GM12878 (cell line): ENCODE results near the gene TUBA3C. TPM values are rescaled to one million over a fixed set of nuclear protein-coding genes. Genes with fewer than 3 reads are reported as not detected.

Experiments
- ATAC-seq: fragments of 200-7000 bp; cut with Tn5 transposase; 3 replicates; pipeline ENCODE4 v1.9.1; 2020; ENCODE audit warnings: mild to moderate bottlenecking, moderate library complexity
- BruUV-seq: library from RNA; stranded (reverse); fragments of 400-500 nt; replicated peaks from 2 replicates; lab custom pipeline; 2021; lab: Mats Ljungman, UMichigan
- CTCF ChIA-PET: fragments of 300-600 bp; sonication (Branson Sonifier 250); formaldehyde crosslinking; extraction: SDS; loops from one replicate; lab custom pipeline; 2021; ENCODE audit warnings: inconsistent platforms; lab: Yijun Ruan, JAX
- POLR2A ChIA-PET: fragments of 350-600 bp; formaldehyde crosslinking; extraction: SDS; loops from one replicate; lab custom pipeline; 2021; ENCODE audit warnings: inconsistent platforms; lab: Charles Lee
- RAD21 ChIA-PET: fragments of 300-600 bp; sonication (Branson Sonifier 250); formaldehyde crosslinking; loops from one replicate; lab custom pipeline; 2023; ENCODE audit warnings: antibody characterized with exemption; ENCODE audit not compliant: unreplicated experiment; lab: Charles Lee
- SMC1A ChIA-PET: fragments of 300-600 bp; sonication (Branson Sonifier 250); formaldehyde crosslinking; loops from one replicate; lab custom pipeline; 2023; ENCODE audit not compliant: unreplicated experiment, uncharacterized antibody; lab: Charles Lee
- DNase-seq: peaks from one replicate; pipeline ENCODE4 v3.0.0-alpha.2; 2011; ENCODE audit warnings: low read depth, low spot score
- FAIRE-seq: peaks from 3 replicates; lab custom pipeline; 2011; peaks lifted over from hg19 to GRCh38; lab: Jason Lieb, UNC
- H2AFZ ChIP-seq: 2 replicates; pipeline ENCODE4 v1.6.0; 2011; ENCODE audit warnings: low read depth, low read length, control low read depth; ENCODE audit not compliant: control insufficient read depth
- H3K27ac ChIP-seq: 2 replicates; pipeline ENCODE4 v1.5.1; 2011; ENCODE audit warnings: control low read depth; ENCODE audit not compliant: control insufficient read depth, insufficient read depth
- H3K27me3 ChIP-seq, 2 experiments: replicated peaks in 1 of 2; 2 replicates each; pipeline versions ENCODE4 v1.6.0 to v1.6.1; 2011; ENCODE audit warnings: low read length in 1 of 2; ENCODE audit not compliant: control insufficient read depth in 2 of 2, insufficient read depth in 2 of 2
- H3K36me3 ChIP-seq, 2 experiments: 2 replicates each; pipeline ENCODE4 v1.5.1; 2011; ENCODE audit warnings: low read length in 1 of 2; ENCODE audit not compliant: control insufficient read depth in 2 of 2, insufficient read depth in 2 of 2
- H3K4me1 ChIP-seq: 2 replicates; pipeline ENCODE4 v1.6.1; 2011; ENCODE audit warnings: mild to moderate bottlenecking, low read length, moderate library complexity, mixed read lengths; ENCODE audit not compliant: control insufficient read depth, insufficient read depth
- H3K4me2 ChIP-seq: 2 replicates; pipeline ENCODE4 v1.6.0; 2011; ENCODE audit warnings: control low read depth; ENCODE audit not compliant: control insufficient read depth, insufficient read depth
- H3K4me3 ChIP-seq: fragments of 200-600 bp; sonication (generic); 2 replicates; pipeline ENCODE4 v1.5.1; 2016
- H3K79me2 ChIP-seq: 2 replicates; pipeline ENCODE4 v1.6.0; 2011; ENCODE audit warnings: low read length; ENCODE audit not compliant: control insufficient read depth, insufficient read depth
- H3K9ac ChIP-seq: 2 replicates; pipeline ENCODE4 v1.8.0; 2011; ENCODE audit warnings: low read length, control low read depth, mixed read lengths; ENCODE audit not compliant: control insufficient read depth, insufficient read depth
- H3K9me3 ChIP-seq: replicated peaks from 3 replicates; pipeline ENCODE4 v1.5.1; 2011; ENCODE audit warnings: mild to moderate bottlenecking, low read length; ENCODE audit not compliant: control insufficient read depth, insufficient read depth
- H4K20me1 ChIP-seq: 2 replicates; pipeline ENCODE4 v1.6.0; 2011; ENCODE audit not compliant: control insufficient read depth, insufficient read depth
- ATF7 ChIP-seq: fragments of 450-650 bp; IDR thresholded peaks from 2 replicates; pipeline ENCODE4 v1.6.1; 2016; ENCODE audit warnings: low read depth, mild to moderate bottlenecking
- BCL11A ChIP-seq: IDR thresholded peaks from 2 replicates; pipeline ENCODE4 v1.6.1; 2011; ENCODE audit warnings: low read depth, low read length
- CREB1 ChIP-seq: IDR thresholded peaks from 2 replicates; pipeline ENCODE4 v1.6.1; 2012; ENCODE audit warnings: low read depth, mild to moderate bottlenecking, inconsistent platforms
- FOXK2 ChIP-seq: fragments of 450-650 bp; IDR thresholded peaks from 2 replicates; pipeline ENCODE4 v1.6.1; 2017; ENCODE audit warnings: mild to moderate bottlenecking, moderate library complexity
- JUNB ChIP-seq: IDR thresholded peaks from 2 replicates; pipeline ENCODE4 v1.6.1; 2016; ENCODE audit warnings: antibody characterized with exemption, mild to moderate bottlenecking
- NFYA ChIP-seq: IDR thresholded peaks from 2 replicates; pipeline ENCODE4 v1.6.1; 2011; ENCODE audit warnings: low read depth, mild to moderate bottlenecking, low read length, improper control_type of control experiment, borderline replicate concordance
- NR2C1 ChIP-seq: fragments of 450-650 bp; IDR thresholded peaks from 2 replicates; pipeline ENCODE4 v1.6.1; 2017; ENCODE audit warnings: antibody characterized with exemption, mild to moderate bottlenecking, moderate library complexity
- SPI1 ChIP-seq: IDR thresholded peaks from 2 replicates; pipeline ENCODE4 v1.6.1; 2011; ENCODE audit warnings: low read depth, mild to moderate bottlenecking, low read length, moderate library complexity, borderline replicate concordance; ENCODE audit not compliant: insufficient read depth
- SREBF1 ChIP-seq: IDR thresholded peaks from 2 replicates; pipeline ENCODE4 v1.6.1; 2012; ENCODE audit warnings: mild to moderate bottlenecking, low read length
- TCF7 ChIP-seq: IDR thresholded peaks from 2 replicates; pipeline ENCODE4 v1.6.1; 2014; ENCODE audit warnings: antibody characterized with exemption, borderline replicate concordance
- ZBED1 ChIP-seq: IDR thresholded peaks from 2 replicates; pipeline ENCODE4 v1.6.1; 2016; ENCODE audit warnings: borderline replicate concordance
- ZNF274 ChIP-seq: IDR thresholded peaks from one replicate; pipeline ENCODE4 v1.8.0; 2011; ENCODE audit not compliant: insufficient read length, insufficient read depth
- WGBS: methylation state at CpG from one replicate; pipeline ENCODE4 v1.1.6; 2016; ENCODE audit warnings: low lambda C conversion rate; ENCODE audit not compliant: insufficient replicate concordance, insufficient coverage; ENCODE audit errors: missing lambda C conversion rate; 5-methylcytosine and 5-hydroxymethylcytosine counted together
- in situ Hi-C: fragments of 300-500 bp; cut with MboI; formaldehyde crosslinking; loops from 9 replicates; pipeline ENCODE4 v1.14.3; 2018; ENCODE audit warnings: mixed read lengths
- intact Hi-C: fragments of 100-400 bp; cut with micrococcal nuclease; formaldehyde crosslinking; loops from one replicate; pipeline ENCODE4 v1.14.2; 2022; ENCODE audit not compliant: unreplicated experiment
- polyA plus RNA-seq, 11 experiments: library from polyadenylated mRNA; depleted of rRNA in 4 of 11; unstranded in 6 of 11; stranded (reverse) in 5 of 11; fragments of >200 nt; fragmentation: Nextera tagmentation in 4 of 11; fragmentation: Illumina TruSeq in 1 of 11; extraction: Ambion mirVana in 4 of 11; extraction: Trizol in 1 of 11; gene quantifications; 1 replicate in 1 of 11; 2 replicates in 10 of 11; pipeline versions ENCODE4 v1.2.1 to v1.2.3, GENCODE V29; 2011 to 2016; ENCODE audit warnings: inconsistent platforms in 2 of 11, missing spikeins in 2 of 11, low read depth in 1 of 11
- total RNA-seq, 4 experiments: library from RNA; depleted of rRNA in 3 of 4; stranded (reverse); fragments of >200 nt in 3 of 4; fragmentation: Illumina TruSeq in 1 of 4; extraction: Trizol in 1 of 4; gene quantifications; 2 replicates each; pipeline versions ENCODE4 v1.2.1 to v1.2.3, GENCODE V29; 2013 to 2021
- TF ChIP-seq, protein P1 (sequence below): fragments of 450-650 bp; IDR thresholded peaks from 2 replicates; pipeline ENCODE4 v1.6.1; 2017; ENCODE audit warnings: antibody characterized with exemption, mild to moderate bottlenecking, moderate library complexity
- TF ChIP-seq, protein P2 (sequence below): fragments of 450-650 bp; IDR thresholded peaks from 2 replicates; pipeline ENCODE4 v1.6.1; 2017; ENCODE audit warnings: mild to moderate bottlenecking, moderate library complexity
- TF ChIP-seq, protein P3 (sequence below): IDR thresholded peaks from 2 replicates; pipeline ENCODE4 v1.6.1; 2012; ENCODE audit warnings: mild to moderate bottlenecking, low read depth, low read length

TUBA3C gene
- total and polyA plus RNA-seq, 10 of the 15 experiments (the other 5 are each of a cell fraction or from before 2014, with no cell fraction given), result 0.04 to 4.5 (median 0.31) TPM; not detected in 5

DNA sequence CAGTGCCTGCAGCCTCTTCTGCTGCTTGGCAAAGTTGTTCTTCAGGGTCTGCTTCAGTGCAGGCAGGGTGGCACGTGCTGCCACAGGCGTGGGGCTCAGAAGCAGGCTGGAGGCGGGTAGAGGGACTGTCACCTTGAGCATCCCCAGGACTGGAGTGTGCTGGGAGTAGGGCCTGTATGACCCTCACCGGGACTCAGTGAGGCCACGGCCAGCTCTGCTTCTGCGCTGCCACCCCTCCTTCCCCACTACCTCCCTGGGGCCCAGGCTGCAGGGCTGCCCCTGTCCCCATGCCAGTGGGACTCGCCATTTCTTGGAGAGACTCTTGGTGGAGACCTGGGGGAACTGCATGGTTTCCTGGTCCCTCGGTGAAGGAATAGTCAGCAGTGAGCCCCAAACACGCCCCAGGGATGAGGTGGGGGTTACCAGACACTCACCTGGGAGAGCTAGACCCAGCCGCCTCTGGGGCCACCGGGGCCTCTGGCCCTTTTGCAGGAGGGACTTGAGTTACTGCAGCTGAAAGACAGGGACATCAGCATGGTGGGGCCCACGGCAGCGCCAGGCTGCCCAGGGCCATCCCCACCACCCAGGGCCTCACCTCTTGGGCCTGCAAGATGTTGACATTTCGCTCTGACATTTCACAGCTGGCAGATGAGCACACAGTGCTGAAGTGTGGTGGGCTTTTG is 29.9 kb downstream of the TUBA3C start:
- Histone ChIP-seq H3K79me2 (no peaks in the 10 kb centered on the region), H2AFZ (no peak overlapping the region), H3K4me2 (no peak overlapping the region), H3K9me3 (no peaks in the 10 kb centered on the region; the same call in 2 of the 3 replicates), H3K27me3 (no peaks in the 10 kb centered on the region), H3K36me3 (no peaks in the 10 kb centered on the region), H3K4me1 (no peaks in the 10 kb centered on the region), H3K9ac (no peak overlapping the region), H4K20me1 (no peaks in the 10 kb centered on the region), H3K27ac (no peak overlapping the region), H3K4me3 (no peak overlapping the region)
- ChIA-PET CTCF (interaction anchor here (0.6 to 1.1 kb wide), 4 partner anchors 21 to 944 kb away, joined by 3 read pairs; no protein-coding TSS in a partner anchor), RAD21 (no interaction called here), POLR2A (no interaction called here), SMC1A (no interaction called here)
- in situ Hi-C loops, result no loop called here
- 28% methylated on average over 9 of the region's 14 CpGs for WGBS
- intact Hi-C loops, result no loop called here
- DNase-seq (no peak), ATAC-seq (no peak), FAIRE-seq (no peak)
- no TSS peak for BruUV-seq
- no peak for TF ChIP-seq FOXK2
- TF ChIP-seq, protein P1, sequence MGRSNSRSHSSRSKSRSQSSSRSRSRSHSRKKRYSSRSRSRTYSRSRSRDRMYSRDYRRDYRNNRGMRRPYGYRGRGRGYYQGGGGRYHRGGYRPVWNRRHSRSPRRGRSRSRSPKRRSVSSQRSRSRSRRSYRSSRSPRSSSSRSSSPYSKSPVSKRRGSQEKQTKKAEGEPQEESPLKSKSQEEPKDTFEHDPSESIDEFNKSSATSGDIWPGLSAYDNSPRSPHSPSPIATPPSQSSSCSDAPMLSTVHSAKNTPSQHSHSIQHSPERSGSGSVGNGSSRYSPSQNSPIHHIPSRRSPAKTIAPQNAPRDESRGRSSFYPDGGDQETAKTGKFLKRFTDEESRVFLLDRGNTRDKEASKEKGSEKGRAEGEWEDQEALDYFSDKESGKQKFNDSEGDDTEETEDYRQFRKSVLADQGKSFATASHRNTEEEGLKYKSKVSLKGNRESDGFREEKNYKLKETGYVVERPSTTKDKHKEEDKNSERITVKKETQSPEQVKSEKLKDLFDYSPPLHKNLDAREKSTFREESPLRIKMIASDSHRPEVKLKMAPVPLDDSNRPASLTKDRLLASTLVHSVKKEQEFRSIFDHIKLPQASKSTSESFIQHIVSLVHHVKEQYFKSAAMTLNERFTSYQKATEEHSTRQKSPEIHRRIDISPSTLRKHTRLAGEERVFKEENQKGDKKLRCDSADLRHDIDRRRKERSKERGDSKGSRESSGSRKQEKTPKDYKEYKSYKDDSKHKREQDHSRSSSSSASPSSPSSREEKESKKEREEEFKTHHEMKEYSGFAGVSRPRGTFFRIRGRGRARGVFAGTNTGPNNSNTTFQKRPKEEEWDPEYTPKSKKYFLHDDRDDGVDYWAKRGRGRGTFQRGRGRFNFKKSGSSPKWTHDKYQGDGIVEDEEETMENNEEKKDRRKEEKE, result no peak
- TF ChIP-seq, protein P2, sequence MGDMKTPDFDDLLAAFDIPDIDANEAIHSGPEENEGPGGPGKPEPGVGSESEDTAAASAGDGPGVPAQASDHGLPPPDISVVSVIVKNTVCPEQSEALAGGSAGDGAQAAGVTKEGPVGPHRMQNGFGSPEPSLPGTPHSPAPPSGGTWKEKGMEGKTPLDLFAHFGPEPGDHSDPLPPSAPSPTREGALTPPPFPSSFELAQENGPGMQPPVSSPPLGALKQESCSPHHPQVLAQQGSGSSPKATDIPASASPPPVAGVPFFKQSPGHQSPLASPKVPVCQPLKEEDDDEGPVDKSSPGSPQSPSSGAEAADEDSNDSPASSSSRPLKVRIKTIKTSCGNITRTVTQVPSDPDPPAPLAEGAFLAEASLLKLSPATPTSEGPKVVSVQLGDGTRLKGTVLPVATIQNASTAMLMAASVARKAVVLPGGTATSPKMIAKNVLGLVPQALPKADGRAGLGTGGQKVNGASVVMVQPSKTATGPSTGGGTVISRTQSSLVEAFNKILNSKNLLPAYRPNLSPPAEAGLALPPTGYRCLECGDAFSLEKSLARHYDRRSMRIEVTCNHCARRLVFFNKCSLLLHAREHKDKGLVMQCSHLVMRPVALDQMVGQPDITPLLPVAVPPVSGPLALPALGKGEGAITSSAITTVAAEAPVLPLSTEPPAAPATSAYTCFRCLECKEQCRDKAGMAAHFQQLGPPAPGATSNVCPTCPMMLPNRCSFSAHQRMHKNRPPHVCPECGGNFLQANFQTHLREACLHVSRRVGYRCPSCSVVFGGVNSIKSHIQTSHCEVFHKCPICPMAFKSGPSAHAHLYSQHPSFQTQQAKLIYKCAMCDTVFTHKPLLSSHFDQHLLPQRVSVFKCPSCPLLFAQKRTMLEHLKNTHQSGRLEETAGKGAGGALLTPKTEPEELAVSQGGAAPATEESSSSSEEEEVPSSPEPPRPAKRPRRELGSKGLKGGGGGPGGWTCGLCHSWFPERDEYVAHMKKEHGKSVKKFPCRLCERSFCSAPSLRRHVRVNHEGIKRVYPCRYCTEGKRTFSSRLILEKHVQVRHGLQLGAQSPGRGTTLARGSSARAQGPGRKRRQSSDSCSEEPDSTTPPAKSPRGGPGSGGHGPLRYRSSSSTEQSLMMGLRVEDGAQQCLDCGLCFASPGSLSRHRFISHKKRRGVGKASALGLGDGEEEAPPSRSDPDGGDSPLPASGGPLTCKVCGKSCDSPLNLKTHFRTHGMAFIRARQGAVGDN, result no peak
- TF ChIP-seq JUNB, result no peak
- TF ChIP-seq ZNF274, result no peak
- no peak for TF ChIP-seq TCF7
- TF ChIP-seq SPI1, result no peak
- no peak for TF ChIP-seq SREBF1
- TF ChIP-seq, protein P3, sequence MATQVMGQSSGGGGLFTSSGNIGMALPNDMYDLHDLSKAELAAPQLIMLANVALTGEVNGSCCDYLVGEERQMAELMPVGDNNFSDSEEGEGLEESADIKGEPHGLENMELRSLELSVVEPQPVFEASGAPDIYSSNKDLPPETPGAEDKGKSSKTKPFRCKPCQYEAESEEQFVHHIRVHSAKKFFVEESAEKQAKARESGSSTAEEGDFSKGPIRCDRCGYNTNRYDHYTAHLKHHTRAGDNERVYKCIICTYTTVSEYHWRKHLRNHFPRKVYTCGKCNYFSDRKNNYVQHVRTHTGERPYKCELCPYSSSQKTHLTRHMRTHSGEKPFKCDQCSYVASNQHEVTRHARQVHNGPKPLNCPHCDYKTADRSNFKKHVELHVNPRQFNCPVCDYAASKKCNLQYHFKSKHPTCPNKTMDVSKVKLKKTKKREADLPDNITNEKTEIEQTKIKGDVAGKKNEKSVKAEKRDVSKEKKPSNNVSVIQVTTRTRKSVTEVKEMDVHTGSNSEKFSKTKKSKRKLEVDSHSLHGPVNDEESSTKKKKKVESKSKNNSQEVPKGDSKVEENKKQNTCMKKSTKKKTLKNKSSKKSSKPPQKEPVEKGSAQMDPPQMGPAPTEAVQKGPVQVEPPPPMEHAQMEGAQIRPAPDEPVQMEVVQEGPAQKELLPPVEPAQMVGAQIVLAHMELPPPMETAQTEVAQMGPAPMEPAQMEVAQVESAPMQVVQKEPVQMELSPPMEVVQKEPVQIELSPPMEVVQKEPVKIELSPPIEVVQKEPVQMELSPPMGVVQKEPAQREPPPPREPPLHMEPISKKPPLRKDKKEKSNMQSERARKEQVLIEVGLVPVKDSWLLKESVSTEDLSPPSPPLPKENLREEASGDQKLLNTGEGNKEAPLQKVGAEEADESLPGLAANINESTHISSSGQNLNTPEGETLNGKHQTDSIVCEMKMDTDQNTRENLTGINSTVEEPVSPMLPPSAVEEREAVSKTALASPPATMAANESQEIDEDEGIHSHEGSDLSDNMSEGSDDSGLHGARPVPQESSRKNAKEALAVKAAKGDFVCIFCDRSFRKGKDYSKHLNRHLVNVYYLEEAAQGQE, result no peak
- no peak for TF ChIP-seq ATF7
- no peak for TF ChIP-seq NR2C1
- no peak for TF ChIP-seq NFYA
- no peak for TF ChIP-seq CREB1
- TF ChIP-seq ZBED1, result no peak
- no peak for TF ChIP-seq BCL11A
